HepG2 (cell line): Measurements from ENCODE around the gene OPRL1. TPM values are rescaled to one million over a fixed set of nuclear protein-coding genes. Genes with fewer than 3 reads are reported as not detected.

Source experiments
- ATAC-seq: fragments of 200-7000 bp; cut with Tn5 transposase; 3 replicates; pipeline ENCODE4 v1.9.1; 2020; ENCODE audit warnings: mild to moderate bottlenecking, moderate library complexity
- BruUV-seq: library from RNA; stranded (reverse); fragments of 400-500 nt; replicated peaks from 2 replicates; lab custom pipeline; 2021; lab: Mats Ljungman, UMichigan
- CTCF ChIA-PET: fragments of 300-600 bp; formaldehyde crosslinking; extraction: SDS; loops from one replicate; lab custom pipeline; 2021; ENCODE audit warnings: low total read pairs, inconsistent platforms, low intra/inter-chr PET ratio; lab: Yijun Ruan, JAX
- POLR2A ChIA-PET: fragments of 350-600 bp; sonication (Branson Sonifier 250); formaldehyde crosslinking; loops from one replicate; lab custom pipeline; 2020; ENCODE audit warnings: antibody characterized with exemption, inconsistent platforms; lab: Yijun Ruan, JAX
- DNase-seq: peaks from one replicate; pipeline ENCODE4 v3.0.0-alpha.2; 2015; ENCODE audit warnings: low spot score
- FAIRE-seq: peaks from 3 replicates; lab custom pipeline; 2011; peaks lifted over from hg19 to GRCh38; lab: Jason Lieb, UNC
- H2AFZ ChIP-seq: one replicate; pipeline ENCODE4 v1.6.1; 2011; ENCODE audit warnings: low read length, inconsistent platforms
- H3K27ac ChIP-seq: fragments of 300-600 bp; 3 replicates; pipeline ENCODE4 v1.8.0; 2011; ENCODE audit warnings: mixed run types, mild to moderate bottlenecking, mixed read lengths, low read length, inconsistent platforms; ENCODE audit not compliant: insufficient read depth; ENCODE audit errors: extremely low read length
- H3K27me3 ChIP-seq, 2 experiments: fragments of 200-600 bp in 1 of 2; 2 replicates in 1 of 2; 3 replicates in 1 of 2; pipeline versions ENCODE4 v1.6.0 to v1.8.0; 2011; ENCODE audit warnings: low read length in 2 of 2, mild to moderate bottlenecking in 2 of 2, moderate library complexity in 2 of 2, inconsistent platforms in 1 of 2; ENCODE audit not compliant: insufficient read depth in 2 of 2, control insufficient read depth in 1 of 2
- H3K36me3 ChIP-seq, 2 experiments: fragments of 200-600 bp in 1 of 2; replicated peaks in 1 of 2; 2 replicates in 1 of 2; 3 replicates in 1 of 2; pipeline versions ENCODE4 v1.5.1 to v1.8.0; 2011; ENCODE audit warnings: low read length in 2 of 2, inconsistent platforms in 1 of 2; ENCODE audit not compliant: insufficient read depth in 2 of 2, control insufficient read depth in 1 of 2
- H3K4me1 ChIP-seq: 2 replicates; pipeline ENCODE4 v1.5.1; 2012; ENCODE audit warnings: low read length, inconsistent platforms; ENCODE audit not compliant: insufficient read depth
- H3K4me2 ChIP-seq: 2 replicates; pipeline ENCODE4 v1.6.0; 2011; ENCODE audit warnings: low read depth, low read length, inconsistent platforms
- H3K4me3 ChIP-seq, 3 experiments: fragments of 200-600 bp in 1 of 3; sonication (generic), shearing (Covaris generic) in 1 of 3; replicated peaks in 1 of 3; 2 replicates each; pipeline ENCODE4 v1.5.1; 2011 to 2016; ENCODE audit warnings: low read length in 3 of 3, inconsistent platforms in 2 of 3, low read depth in 2 of 3, mild to moderate bottlenecking in 2 of 3, control low read depth in 1 of 3, mixed read lengths in 1 of 3; ENCODE audit not compliant: insufficient read depth in 1 of 3
- H3K79me2 ChIP-seq: one replicate; pipeline ENCODE4 v1.6.1; 2011; ENCODE audit warnings: low read length, inconsistent platforms; ENCODE audit not compliant: insufficient read depth
- H3K9ac ChIP-seq: 2 replicates; pipeline ENCODE4 v1.6.0; 2011; ENCODE audit warnings: mild to moderate bottlenecking, low read depth, low read length, inconsistent platforms; ENCODE audit not compliant: insufficient read depth
- H3K9me3 ChIP-seq: 2 replicates; pipeline ENCODE4 v1.5.1; 2012; ENCODE audit warnings: mild to moderate bottlenecking, low read length
- H4K20me1 ChIP-seq: 2 replicates; pipeline ENCODE4 v1.6.0; 2011; ENCODE audit warnings: inconsistent platforms, mild to moderate bottlenecking, low read length, moderate library complexity; ENCODE audit not compliant: insufficient read depth
- ATAD3A ChIP-seq: sonication (generic); formaldehyde crosslinking; IDR thresholded peaks from 2 replicates; pipeline ENCODE4 v1.4.0; 2020; ENCODE audit warnings: missing genetic modification reagents
- BCL6 ChIP-seq: IDR thresholded peaks from 2 replicates; pipeline ENCODE4 v1.6.1; 2016; ENCODE audit warnings: missing genetic modification reagents, missing compliant biosample characterization
- GLI4 ChIP-seq: sonication (generic); formaldehyde crosslinking; IDR thresholded peaks from 2 replicates; pipeline ENCODE4 v1.5.1; 2020; ENCODE audit warnings: missing genetic modification reagents, mild to moderate bottlenecking, moderate library complexity, borderline replicate concordance
- HDAC1 ChIP-seq: sonication (generic); formaldehyde crosslinking; IDR thresholded peaks from 2 replicates; pipeline ENCODE4 v1.5.1; 2020; ENCODE audit warnings: mild to moderate bottlenecking, missing genetic modification reagents
- MEIS2 ChIP-seq: sonication (generic); formaldehyde crosslinking; IDR thresholded peaks from 2 replicates; pipeline ENCODE4 v1.9.0; 2021; ENCODE audit warnings: mild to moderate bottlenecking, missing genetic modification reagents
- NCOA1 ChIP-seq: sonication (generic); formaldehyde crosslinking; IDR thresholded peaks from 2 replicates; pipeline ENCODE4 v1.9.0; 2021; ENCODE audit warnings: missing genetic modification reagents
- NR1H2 ChIP-seq: sonication (generic); formaldehyde crosslinking; IDR thresholded peaks from 2 replicates; pipeline ENCODE4 v1.8.1; 2022; ENCODE audit warnings: low read depth, missing genetic modification reagents, borderline replicate concordance
- PCBP1 ChIP-seq: fragments of 200-400 bp; formaldehyde crosslinking; IDR thresholded peaks from 2 replicates; pipeline ENCODE4 v1.6.1; 2017; ENCODE audit warnings: mild to moderate bottlenecking, low read depth, low read length, borderline replicate concordance
- TEAD3 ChIP-seq: optimal IDR thresholded peaks from 2 replicates; pipeline ENCODE3; 2016; ENCODE audit warnings: borderline replicate concordance
- ZFP36L1 ChIP-seq: sonication (generic); formaldehyde crosslinking; IDR thresholded peaks from 2 replicates; pipeline ENCODE4 v1.8.0; 2022; ENCODE audit warnings: mild to moderate bottlenecking, missing genetic modification reagents, moderate library complexity
- ZNF574 ChIP-seq: sonication (generic); formaldehyde crosslinking; IDR thresholded peaks from 2 replicates; pipeline ENCODE4 v1.4.0; 2020; ENCODE audit warnings: missing genetic modification reagents
- ZNF615 ChIP-seq: sonication (generic); formaldehyde crosslinking; IDR thresholded peaks from 2 replicates; pipeline ENCODE4 v1.5.0; 2020; ENCODE audit warnings: mild to moderate bottlenecking, missing genetic modification reagents, borderline replicate concordance
- ZNF780A ChIP-seq: sonication (generic); formaldehyde crosslinking; IDR thresholded peaks from 2 replicates; pipeline ENCODE4 v1.8.0; 2022; ENCODE audit warnings: mild to moderate bottlenecking, missing genetic modification reagents, moderate library complexity
- ZNF841 ChIP-seq: sonication (generic); formaldehyde crosslinking; IDR thresholded peaks from 2 replicates; pipeline ENCODE4 v1.8.1; 2023; ENCODE audit warnings: missing genetic modification reagents, borderline replicate concordance
- ZSCAN5A ChIP-seq: sonication (generic); formaldehyde crosslinking; IDR thresholded peaks from 2 replicates; pipeline ENCODE4 v1.8.0; 2022; ENCODE audit warnings: mild to moderate bottlenecking, missing genetic modification reagents, borderline replicate concordance
- WGBS: methylation state at CpG from one replicate; pipeline ENCODE4 v1.1.6; 2017; ENCODE audit warnings: low lambda C conversion rate; 5-methylcytosine and 5-hydroxymethylcytosine counted together
- in situ Hi-C: cut with HindIII; loops from 2 replicates; pipeline ENCODE4 v1.10.0; 2017; ENCODE audit warnings: low pct_unique_long_range_greater_than_20kb; ENCODE audit not compliant: extremely low pct_ligation_motif_present
- intact Hi-C: fragments of 100-400 bp; cut with micrococcal nuclease; formaldehyde crosslinking; loops from one replicate; pipeline ENCODE4 v1.10.0; 2022; ENCODE audit not compliant: unreplicated experiment
- polyA plus RNA-seq, 8 experiments: library from polyadenylated mRNA; depleted of rRNA in 3 of 8; stranded (reverse) in 7 of 8; unstranded in 1 of 8; fragments of >200 nt; fragmentation: Illumina TruSeq in 4 of 8; extraction: Trizol in 4 of 8; gene quantifications; 2 replicates each; pipeline versions ENCODE4 v1.2.1 to v1.2.3, GENCODE V29; 2011 to 2016; ENCODE audit warnings: low read depth in 4 of 8, missing spikeins in 1 of 8, mixed read lengths in 1 of 8; ENCODE audit not compliant: insufficient read depth in 1 of 8
- total RNA-seq, 5 experiments: library from RNA; depleted of rRNA; stranded (reverse); fragments of >200 nt; fragmentation: Illumina TruSeq; extraction: Trizol; gene quantifications; 2 replicates each; pipeline ENCODE4 v1.2.3, GENCODE V29; 2016; ENCODE audit warnings: low read depth in 1 of 5
- TF ChIP-seq, protein P1 (sequence below): sonication (generic); formaldehyde crosslinking; IDR thresholded peaks from 2 replicates; pipeline ENCODE4 v1.4.0; 2020; ENCODE audit warnings: missing genetic modification reagents, borderline replicate concordance

OPRL1 gene
- total and polyA plus RNA-seq, 2 of the 13 experiments (the other 11 are each of a cell fraction or from before 2014, with no cell fraction given): 0.35 to 0.71 TPM

DNA sequence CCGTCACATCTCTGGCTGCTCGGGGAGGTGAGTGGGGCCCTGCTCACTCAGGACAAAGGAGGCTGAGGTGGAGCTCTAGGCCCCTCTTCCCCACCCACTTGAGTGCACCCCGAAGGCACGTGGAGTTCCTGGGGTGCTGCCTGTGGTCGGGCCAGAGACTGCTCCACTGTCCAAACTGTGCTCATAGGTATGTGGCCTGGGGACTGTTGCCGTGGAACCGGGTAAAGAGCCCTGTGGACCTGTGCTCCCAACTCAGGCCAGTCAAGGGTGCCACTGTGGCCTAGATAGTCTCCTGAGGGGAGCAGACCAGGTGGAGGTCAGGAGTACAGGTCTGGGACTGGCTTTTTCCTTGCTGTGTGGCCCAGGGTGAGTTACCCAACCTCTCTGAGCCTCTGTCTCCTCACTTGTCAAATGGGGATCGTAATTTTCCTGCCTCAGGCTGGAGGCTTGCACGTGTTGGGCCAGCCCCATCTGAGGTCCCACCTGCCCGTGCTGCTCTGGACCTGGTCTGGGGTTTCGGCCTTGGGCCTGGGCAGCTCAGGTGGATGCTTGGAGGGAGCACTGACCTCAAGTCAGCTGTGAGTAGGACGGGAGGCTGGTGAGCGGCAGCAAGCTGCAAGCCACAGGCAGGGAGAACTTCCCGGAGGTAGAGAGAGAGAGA, 39.9 kb downstream of the OPRL1 start:
- Histone ChIP-seq H3K4me1 (peaks cover 11% of the 10 kb centered on the region), H3K9me3 (no peaks in the 10 kb centered on the region), H3K9ac (no peak overlapping the region), H3K27me3 (peaks cover 7 to 34% of the 10 kb centered on the region in 2 experiments), H3K36me3 (no peaks in the 10 kb centered on the region), H3K4me3 (0 out of 6 replicates have a peak overlapping the region, but pooled peaks of 1 of the 3 experiments have one; percentile 8), H3K79me2 (no peaks in the 10 kb centered on the region), H2AFZ (no peak overlapping the region), H3K4me2 (peak overlapping the region; percentile 38), H4K20me1 (no peaks in the 10 kb centered on the region), H3K27ac (no peak overlapping the region)
- DNase-seq (no peak), ATAC-seq (peak; percentile 37), FAIRE-seq (no peak)
- ChIA-PET CTCF (interaction anchor here (1.5 to 2.5 kb wide), 4 partner anchors 18 to 139 kb away, joined by 7 to 21 read pairs (median 12); partner anchors contain the start of genes LKAAEAR1 and PRPF6), POLR2A (interaction anchor here (1.0 to 1.3 kb wide), 4 partner anchors 11 to 163 kb away, joined by 3 to 8 read pairs (median 4); partner anchors contain the start of gene C20orf204)
- no TSS peak for BruUV-seq
- in situ Hi-C loops: loop anchor here (5.0 kb wide), 1 partner anchor 38 kb away; the partner anchor contains the start of genes LKAAEAR1 and OPRL1
- intact Hi-C loops: loop anchor here (1.0 to 2.0 kb wide), 3 partner anchors 17 to 139 kb away; partner anchors contain the start of gene PRPF6
- 32% methylated on average over 10 of the region's 14 CpGs for WGBS
- TF ChIP-seq ATAD3A (peak; percentile 55; the same call in 1 of the 2 replicates), BCL6 (CRISPR knock-in tag) (no peak), ZFP36L1 (CRISPR knock-in tag) (no peak), PCBP1 (0 out of 2 replicates have a peak, but pooled peaks have one; percentile 51), TEAD3 (CRISPR knock-in tag) (no peak), ZNF780A (CRISPR knock-in tag) (no peak), ZNF841 (no peak), NCOA1 (CRISPR knock-in tag) (no peak), MEIS2 (no peak), ZNF615 (CRISPR knock-in tag) (no peak), ZSCAN5A (CRISPR knock-in tag) (no peak), NR1H2 (no peak), GLI4 (CRISPR knock-in tag) (no peak), HDAC1 (CRISPR knock-in tag) (0 out of 2 replicates have a peak, but pooled peaks have one; percentile 10), ZNF574 (CRISPR knock-in tag) (0 out of 2 replicates have a peak, but pooled peaks have one; percentile 24)
- TF ChIP-seq, protein P1, sequence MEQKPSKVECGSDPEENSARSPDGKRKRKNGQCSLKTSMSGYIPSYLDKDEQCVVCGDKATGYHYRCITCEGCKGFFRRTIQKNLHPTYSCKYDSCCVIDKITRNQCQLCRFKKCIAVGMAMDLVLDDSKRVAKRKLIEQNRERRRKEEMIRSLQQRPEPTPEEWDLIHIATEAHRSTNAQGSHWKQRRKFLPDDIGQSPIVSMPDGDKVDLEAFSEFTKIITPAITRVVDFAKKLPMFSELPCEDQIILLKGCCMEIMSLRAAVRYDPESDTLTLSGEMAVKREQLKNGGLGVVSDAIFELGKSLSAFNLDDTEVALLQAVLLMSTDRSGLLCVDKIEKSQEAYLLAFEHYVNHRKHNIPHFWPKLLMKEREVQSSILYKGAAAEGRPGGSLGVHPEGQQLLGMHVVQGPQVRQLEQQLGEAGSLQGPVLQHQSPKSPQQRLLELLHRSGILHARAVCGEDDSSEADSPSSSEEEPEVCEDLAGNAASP (CRISPR knock-in tag): no peak
